CD14-positive monocyte (primary cell): ENCODE results near the gene GPR12. TPM values are rescaled to one million over a fixed set of nuclear protein-coding genes. Genes with fewer than 3 reads are reported as not detected.

Source experiments
- DNase-seq, 3 donors: peaks; one replicate each; pipeline ENCODE4 v3.0.0-alpha.2; 2011 to 2022
- H2AFZ ChIP-seq: 2 replicates; pipeline ENCODE4 v1.6.0; 2012; ENCODE audit warnings: mild to moderate bottlenecking, low read depth, low read length, inconsistent platforms; ENCODE audit not compliant: insufficient read depth, poor library complexity, severe bottlenecking
- H3K27ac ChIP-seq, 2 donors: 1 replicate in 1 of 2; 2 replicates in 1 of 2; pipeline ENCODE4 v1.5.1; 2012 to 2013; ENCODE audit warnings: low read length in 2 of 2, control low read depth in 1 of 2, inconsistent platforms in 1 of 2, low read depth in 1 of 2, mild to moderate bottlenecking in 1 of 2
- H3K27me3 ChIP-seq, 2 donors: one replicate each; pipeline versions ENCODE4 v1.6.0 to v1.6.1; 2011 to 2013; ENCODE audit warnings: low read length in 2 of 2; ENCODE audit not compliant: control insufficient read depth in 2 of 2, insufficient read depth in 2 of 2
- H3K36me3 ChIP-seq, 2 donors: replicated peaks in 1 of 2; 1 replicate in 1 of 2; 2 replicates in 1 of 2; pipeline versions ENCODE4 v1.5.1 to v1.6.1; 2012 to 2013; ENCODE audit warnings: low read length in 2 of 2, control low read depth in 1 of 2, inconsistent platforms in 1 of 2, mild to moderate bottlenecking in 1 of 2; ENCODE audit not compliant: insufficient read depth in 2 of 2, control insufficient read depth in 1 of 2
- H3K4me1 ChIP-seq, 2 donors: 1 replicate in 1 of 2; 2 replicates in 1 of 2; pipeline versions ENCODE4 v1.5.1 to v1.6.1; 2012 to 2013; ENCODE audit warnings: low read length in 2 of 2, control low read depth in 1 of 2, inconsistent platforms in 1 of 2, mild to moderate bottlenecking in 1 of 2, moderate library complexity in 1 of 2; ENCODE audit not compliant: insufficient read depth in 2 of 2, control insufficient read depth in 1 of 2
- H3K4me2 ChIP-seq: replicated peaks from 2 replicates; pipeline ENCODE3; 2012; ENCODE audit warnings: low read length, moderate library complexity, mild to moderate bottlenecking; ENCODE audit not compliant: poor library complexity, severe bottlenecking; ENCODE audit errors: extremely low read depth
- H3K4me3 ChIP-seq, 3 experiments: fragments of 200-600 bp in 1 of 3; sonication (generic) in 1 of 3; replicated peaks in 1 of 3; 1 replicate in 2 of 3; 2 replicates in 1 of 3; pipeline ENCODE4 v1.5.1; 2011 to 2013; ENCODE audit warnings: low read length in 3 of 3, mild to moderate bottlenecking in 3 of 3, control low read depth in 2 of 3, low read depth in 2 of 3, inconsistent platforms in 1 of 3, moderate library complexity in 1 of 3
- H3K79me2 ChIP-seq: 2 replicates; pipeline ENCODE4 v1.6.0; 2012; ENCODE audit warnings: mild to moderate bottlenecking, control low read depth, inconsistent platforms, low read length, moderate library complexity; ENCODE audit not compliant: insufficient read depth
- H3K9ac ChIP-seq: 2 replicates; pipeline ENCODE4 v1.6.0; 2017; ENCODE audit warnings: low read length, mild to moderate bottlenecking; ENCODE audit not compliant: insufficient read depth, poor library complexity, severe bottlenecking
- H3K9me3 ChIP-seq, 2 donors: replicated peaks in 1 of 2; 1 replicate in 1 of 2; 2 replicates in 1 of 2; pipeline versions ENCODE4 v1.5.1 to v1.6.1; 2012 to 2013; ENCODE audit warnings: low read length in 2 of 2, control low read depth in 1 of 2; ENCODE audit not compliant: control insufficient read depth in 1 of 2, insufficient read depth in 1 of 2
- H4K20me1 ChIP-seq: 2 replicates; pipeline ENCODE4 v1.6.0; 2012; ENCODE audit warnings: mild to moderate bottlenecking, low read length, control low read depth, moderate library complexity; ENCODE audit not compliant: insufficient read depth
- H3K27ac Mint-ChIP-seq, 7 donors: one replicate each; pipeline ENCODE4 v1.8.0; 2020; ENCODE audit warnings: mild to moderate bottlenecking in 7 of 7, mixed read lengths in 7 of 7, moderate library complexity in 6 of 7, inconsistent platforms in 2 of 7
- H3K27me3 Mint-ChIP-seq, 3 donors: one replicate each; pipeline ENCODE4 v1.8.0; 2021 to 2022; ENCODE audit warnings: low read depth in 3 of 3, mild to moderate bottlenecking in 3 of 3, mixed read lengths in 3 of 3, moderate library complexity in 3 of 3, inconsistent platforms in 1 of 3
- H3K36me3 Mint-ChIP-seq, 2 donors: one replicate each; pipeline ENCODE4 v1.8.0; 2020; ENCODE audit warnings: mixed read lengths in 2 of 2, inconsistent platforms in 1 of 2, mild to moderate bottlenecking in 1 of 2
- H3K4me1 Mint-ChIP-seq: one replicate; pipeline ENCODE4 v1.8.0; 2020; ENCODE audit warnings: mild to moderate bottlenecking, mixed read lengths
- H3K4me3 Mint-ChIP-seq, 2 donors: one replicate each; pipeline ENCODE4 v1.8.0; 2020; ENCODE audit warnings: mild to moderate bottlenecking in 2 of 2, mixed read lengths in 2 of 2, moderate library complexity in 1 of 2
- H3K9me3 Mint-ChIP-seq, 7 donors: one replicate each; pipeline ENCODE4 v1.8.0; 2020 to 2022; ENCODE audit warnings: mixed read lengths in 7 of 7, mild to moderate bottlenecking in 6 of 7, moderate library complexity in 6 of 7, inconsistent platforms in 2 of 7
- CTCF ChIP-seq: fragments of 200-600 bp; IDR thresholded peaks from one replicate; pipeline ENCODE4 v1.8.0; 2022; ENCODE audit warnings: antibody characterized with exemption, mild to moderate bottlenecking
- WGBS: methylation state at CpG from one replicate; pipeline ENCODE4 v1.1.5; 2013; ENCODE audit warnings: missing lambda C conversion rate; ENCODE audit not compliant: insufficient coverage; 5-methylcytosine and 5-hydroxymethylcytosine counted together
- intact Hi-C, 2 donors: fragments of 100-400 bp; cut with micrococcal nuclease; formaldehyde crosslinking; loops; one replicate each; pipeline versions ENCODE4 v1.15.0 to v1.15.1; 2023
- polyA plus RNA-seq, 3 donors: library from polyadenylated mRNA; depleted of rRNA in 1 of 3; unstranded in 2 of 3; stranded (reverse) in 1 of 3; fragments of 300-500 nt in 2 of 3; fragments of >200 nt in 1 of 3; fragmentation: Illumina TruSeq in 2 of 3; gene quantifications; 1 replicate in 2 of 3; 2 replicates in 1 of 3; pipeline ENCODE4 v1.2.3, GENCODE V29; 2012 to 2021

The GPR12 gene
- polyA plus RNA-seq, 3 donors, result not detected

- Histone ChIP-seq H3K27me3 (no peaks in the 10 kb centered on the region), H3K4me2 (no peak overlapping the region), H4K20me1 (no peaks in the 10 kb centered on the region), H2AFZ (no peak overlapping the region), H3K9me3 (peaks cover 7 to 19% of the 10 kb centered on the region in 2 donors), H3K9ac (no peak overlapping the region), H3K4me3 (no peak overlapping the region), H3K36me3 (no peaks in the 10 kb centered on the region), H3K4me1 (no peaks in the 10 kb centered on the region), H3K27ac (no peak overlapping the region), H3K79me2 (no peaks in the 10 kb centered on the region)
- H3K9me3 Mint-ChIP-seq, result peaks cover 20 to 32% (median 24%) of the 10 kb centered on the region in 7 donors
- intact Hi-C loops, result no loop called here
- H3K36me3 Mint-ChIP-seq, result no peaks in the 10 kb centered on the region
- DNase-seq, result no peak
- no peak overlapping the region for H3K27ac Mint-ChIP-seq
- peaks cover 0 to 3% (median 0%) of the 10 kb centered on the region in 3 donors for H3K27me3 Mint-ChIP-seq
- no peaks in the 10 kb centered on the region for H3K4me1 Mint-ChIP-seq
- TF ChIP-seq CTCF, result no peak
- H3K4me3 Mint-ChIP-seq, result no peak overlapping the region
- 96% methylated on average over 6 of the region's 9 CpGs for WGBS
Measured at GRCh38 chr13:26735677-26736076, 24.9 kb downstream of the GPR12 start.

- Mint-ChIP-seq H3K27ac (no peak overlapping the region), H3K4me3 (no peak overlapping the region), H3K36me3 (no peaks in the 10 kb centered on the region), H3K4me1 (no peaks in the 10 kb centered on the region), H3K9me3 (peaks cover 0 to 3% (median 0%) of the 10 kb centered on the region in 7 donors), H3K27me3 (peaks cover 0 to 1% (median 0%) of the 10 kb centered on the region in 3 donors)
- Histone ChIP-seq H3K79me2 (no peaks in the 10 kb centered on the region), H3K9ac (no peak overlapping the region), H2AFZ (no peak overlapping the region), H3K27ac (no peak overlapping the region), H3K9me3 (no peaks in the 10 kb centered on the region), H3K4me2 (no peak overlapping the region), H3K36me3 (no peaks in the 10 kb centered on the region), H3K4me1 (no peaks in the 10 kb centered on the region), H4K20me1 (no peaks in the 10 kb centered on the region), H3K4me3 (no peak overlapping the region), H3K27me3 (no peaks in the 10 kb centered on the region)
- intact Hi-C loops, result no loop called here
- no peak for TF ChIP-seq CTCF
- DNase-seq, result no peak
Measured at GRCh38 chr13:26727633-26728032, 33.0 kb downstream of the GPR12 start.
